Measurements from ENCODE around the gene TNS3.

Gene TNS3

DNA sequence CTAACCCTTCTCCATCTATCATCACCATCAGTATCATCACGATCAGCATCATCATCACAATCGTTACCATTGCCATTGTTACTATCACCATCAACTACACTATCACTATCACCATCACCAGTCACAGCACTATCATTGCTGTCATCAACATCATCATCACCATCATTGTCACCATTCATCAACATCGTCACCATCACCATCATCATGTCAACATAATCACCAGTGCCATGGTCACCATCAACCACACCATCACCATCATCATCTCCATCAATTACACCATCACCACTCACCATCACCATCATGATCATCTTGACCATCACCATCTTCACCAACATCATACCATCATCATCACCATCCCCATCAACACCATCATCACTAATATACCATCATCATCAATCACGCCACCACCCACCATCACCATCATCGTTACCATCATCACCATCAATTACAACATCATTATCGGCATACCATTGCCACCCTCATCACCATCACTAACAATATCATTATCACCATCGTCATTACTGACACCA, 66.5 kb downstream of the TNS3 start:
- TF ChIP-seq, protein P1, sequence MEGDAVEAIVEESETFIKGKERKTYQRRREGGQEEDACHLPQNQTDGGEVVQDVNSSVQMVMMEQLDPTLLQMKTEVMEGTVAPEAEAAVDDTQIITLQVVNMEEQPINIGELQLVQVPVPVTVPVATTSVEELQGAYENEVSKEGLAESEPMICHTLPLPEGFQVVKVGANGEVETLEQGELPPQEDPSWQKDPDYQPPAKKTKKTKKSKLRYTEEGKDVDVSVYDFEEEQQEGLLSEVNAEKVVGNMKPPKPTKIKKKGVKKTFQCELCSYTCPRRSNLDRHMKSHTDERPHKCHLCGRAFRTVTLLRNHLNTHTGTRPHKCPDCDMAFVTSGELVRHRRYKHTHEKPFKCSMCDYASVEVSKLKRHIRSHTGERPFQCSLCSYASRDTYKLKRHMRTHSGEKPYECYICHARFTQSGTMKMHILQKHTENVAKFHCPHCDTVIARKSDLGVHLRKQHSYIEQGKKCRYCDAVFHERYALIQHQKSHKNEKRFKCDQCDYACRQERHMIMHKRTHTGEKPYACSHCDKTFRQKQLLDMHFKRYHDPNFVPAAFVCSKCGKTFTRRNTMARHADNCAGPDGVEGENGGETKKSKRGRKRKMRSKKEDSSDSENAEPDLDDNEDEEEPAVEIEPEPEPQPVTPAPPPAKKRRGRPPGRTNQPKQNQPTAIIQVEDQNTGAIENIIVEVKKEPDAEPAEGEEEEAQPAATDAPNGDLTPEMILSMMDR (IDR thresholded peaks at IDR 0.05) = no peak
- Mint-ChIP-seq H3K9me3 (no peaks in the 10 kb centered on the region), H3K36me3 (ENCODE audit: low read depth) (peaks cover 17% of the 10 kb centered on the region), H3K4me1 (peaks cover 31% of the 10 kb centered on the region), H3K27me3 (ENCODE audit: low read depth, poor library complexity) (no peaks in the 10 kb centered on the region), H3K27ac (no peak overlapping the region), H3K4me3 (no peak overlapping the region)
- DNase-seq = no peak

DNA sequence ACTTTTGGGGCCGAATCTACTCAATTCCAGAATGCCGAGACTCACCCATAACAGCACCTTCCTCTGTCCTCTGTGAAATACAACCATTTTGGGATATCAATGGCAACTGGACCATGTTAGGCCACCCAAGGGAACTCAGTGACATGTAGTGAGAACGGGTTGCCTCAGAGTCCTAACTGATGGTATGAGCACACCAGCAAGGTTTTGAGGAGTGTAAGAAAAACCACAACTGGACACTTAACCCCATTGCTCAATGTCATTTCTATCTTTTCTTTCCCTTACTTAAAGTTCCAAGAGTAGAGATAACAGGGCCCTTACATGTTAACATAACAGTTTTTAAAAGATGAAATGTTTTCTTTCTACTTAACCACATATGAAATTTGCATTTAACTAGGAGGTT, 67.1 kb downstream of the TNS3 start:
- Mint-ChIP-seq H3K4me1 (peaks cover 29% of the 10 kb centered on the region), H3K27me3 (ENCODE audit: low read depth, poor library complexity) (no peaks in the 10 kb centered on the region), H3K27ac (no peak overlapping the region), H3K9me3 (peaks cover 2% of the 10 kb centered on the region), H3K4me3 (no peak overlapping the region), H3K36me3 (ENCODE audit: low read depth) (peaks cover 16% of the 10 kb centered on the region)
- TF ChIP-seq, protein P1 (IDR thresholded peaks at IDR 0.05) = no peak
- no peak for DNase-seq

DNA sequence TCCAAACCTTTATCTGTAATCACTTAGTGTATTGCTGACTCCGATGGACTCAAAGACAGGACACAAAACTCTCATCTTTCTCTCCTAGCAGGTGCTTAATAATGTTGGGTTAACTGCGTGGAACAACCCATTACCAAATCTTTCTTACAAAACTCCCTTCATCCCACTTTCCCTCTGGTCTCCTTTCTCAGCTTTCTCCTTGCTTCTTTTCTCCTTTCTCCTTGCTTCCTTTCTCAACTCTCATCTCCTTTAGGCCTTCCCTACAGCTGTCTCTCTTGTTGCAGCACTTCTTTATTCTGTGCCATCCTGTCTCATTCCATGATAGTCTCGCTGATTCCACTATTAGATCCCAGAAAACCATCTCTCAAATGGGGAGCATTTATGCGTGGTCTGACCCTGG, 67.5 kb downstream of the TNS3 start:
- peaks cover 21% of the 10 kb centered on the region for H3K36me3 Mint-ChIP-seq (ENCODE audit: low read depth)
- H3K4me1 Mint-ChIP-seq = peaks cover 33% of the 10 kb centered on the region
- H3K27ac Mint-ChIP-seq = no peak overlapping the region
- TF ChIP-seq, protein P1 (IDR thresholded peaks at IDR 0.05) = no peak
- H3K4me3 Mint-ChIP-seq = no peak overlapping the region
- peaks cover 6% of the 10 kb centered on the region for H3K9me3 Mint-ChIP-seq
- no peaks in the 10 kb centered on the region for H3K27me3 Mint-ChIP-seq (ENCODE audit: low read depth, poor library complexity)
- no peak for DNase-seq

DNA sequence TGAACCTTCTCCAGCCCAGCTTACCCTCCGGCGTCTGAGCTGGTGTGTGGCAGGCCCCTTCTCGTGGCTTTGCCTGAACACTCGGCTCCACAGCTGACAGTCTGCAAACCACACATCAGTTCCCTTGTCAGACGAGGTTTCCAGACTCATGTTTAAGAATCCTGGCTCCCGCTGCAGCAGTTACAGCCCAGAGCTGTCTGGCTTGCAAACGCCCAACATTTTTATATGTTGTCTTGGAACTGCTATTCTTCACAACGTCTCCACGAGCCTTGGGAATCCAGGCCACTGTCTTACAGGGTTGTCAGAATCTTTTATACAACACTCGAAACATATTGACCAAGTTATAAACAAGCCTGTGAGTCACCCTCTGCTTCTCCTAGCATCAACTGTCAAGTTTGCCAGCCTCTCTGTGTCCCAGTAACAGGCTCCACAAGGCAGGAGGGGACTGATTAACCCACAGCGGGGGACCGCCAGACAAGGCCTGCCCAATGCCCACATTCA, 68.1 kb downstream of the TNS3 start:
- TF ChIP-seq, protein P1 (IDR thresholded peaks at IDR 0.05) = no peak
- Mint-ChIP-seq H3K36me3 (ENCODE audit: low read depth) (peaks cover 27% of the 10 kb centered on the region), H3K4me3 (no peak overlapping the region), H3K9me3 (peaks cover 7% of the 10 kb centered on the region), H3K4me1 (peaks cover 28% of the 10 kb centered on the region), H3K27ac (no peak overlapping the region), H3K27me3 (ENCODE audit: low read depth, poor library complexity) (no peaks in the 10 kb centered on the region)
- no peak for DNase-seq

DNA sequence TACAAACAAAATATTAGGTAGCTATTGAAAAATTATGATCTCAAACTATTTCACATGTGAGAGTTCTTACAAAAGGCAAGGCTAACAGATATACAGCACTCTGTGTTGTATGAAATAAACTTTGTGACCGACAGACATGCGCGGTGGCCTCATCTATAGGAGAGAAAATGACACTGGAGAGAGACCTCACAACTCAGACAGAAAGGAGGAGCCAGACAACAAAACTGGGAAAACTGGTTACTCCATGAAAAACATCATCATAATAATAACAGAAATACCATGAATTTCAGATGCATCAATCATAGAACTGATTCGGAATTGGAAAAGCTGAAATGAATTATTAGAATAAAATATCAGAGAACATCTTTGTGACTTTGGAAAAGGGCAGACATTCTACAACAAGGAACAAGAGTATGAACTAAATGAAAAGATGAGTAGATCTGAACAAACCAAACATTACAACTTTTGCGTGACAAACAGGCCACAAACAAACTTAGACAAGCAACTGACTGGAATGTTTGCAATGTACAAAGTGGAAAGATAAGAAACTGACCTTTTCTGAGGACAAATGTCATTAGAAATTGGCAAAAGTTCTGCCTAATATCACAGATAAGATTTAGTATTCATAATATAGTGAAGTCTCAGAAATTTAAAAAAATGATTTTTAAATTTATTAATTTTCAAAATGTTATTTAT, 69.3 kb downstream of the TNS3 start:
- DNase-seq = no peak
- Mint-ChIP-seq H3K4me3 (no peak overlapping the region), H3K36me3 (ENCODE audit: low read depth) (peaks cover 31% of the 10 kb centered on the region), H3K27me3 (ENCODE audit: low read depth, poor library complexity) (no peaks in the 10 kb centered on the region), H3K4me1 (peaks cover 28% of the 10 kb centered on the region), H3K9me3 (peaks cover 7% of the 10 kb centered on the region), H3K27ac (no peak overlapping the region)
- TF ChIP-seq, protein P1 (IDR thresholded peaks at IDR 0.05) = no peak

Data from nephron progenitor cell (in vitro differentiated cells).